Mesodermal cell (in vitro differentiated cells): Measurements from ENCODE around the gene SEC22A.

Experiments
- H3K27ac ChIP-seq: 2 replicates; pipeline ENCODE4 v1.7.0; 2013; ENCODE audit warnings: mild to moderate bottlenecking, low read depth, low read length, moderate library complexity; ENCODE audit not compliant: severe bottlenecking
- H3K36me3 ChIP-seq: 2 replicates; pipeline ENCODE4 v1.7.1; 2013; ENCODE audit warnings: mild to moderate bottlenecking, low read length, moderate library complexity; ENCODE audit not compliant: control insufficient read depth, insufficient read depth
- H3K4me1 ChIP-seq: one replicate; pipeline ENCODE4 v1.7.1; 2013; ENCODE audit warnings: mild to moderate bottlenecking, low read length; ENCODE audit not compliant: insufficient read depth, control insufficient read depth, poor library complexity, severe bottlenecking
- H3K4me3 ChIP-seq: 2 replicates; pipeline ENCODE4 v1.7.0; 2013; ENCODE audit warnings: low read length, control low read depth, mild to moderate bottlenecking; ENCODE audit not compliant: insufficient read depth, poor library complexity, severe bottlenecking; ENCODE audit errors: extremely low read depth
- H3K9me3 ChIP-seq: 2 replicates; pipeline ENCODE4 v1.7.1; 2013; ENCODE audit warnings: mild to moderate bottlenecking, low read length, moderate library complexity; ENCODE audit not compliant: control insufficient read depth
- WGBS, 2 experiments: methylation state at CpG; one replicate each; pipeline ENCODE4 v1.1.5; 2013; ENCODE audit warnings: missing lambda C conversion rate in 2 of 2; ENCODE audit not compliant: insufficient coverage in 2 of 2; 5-methylcytosine and 5-hydroxymethylcytosine counted together

Gene SEC22A

GRCh38 chr3:123281406-123281805 lies 79.7 kb downstream of the SEC22A start:
- H3K27ac ChIP-seq = no peak overlapping the region
- 70% methylated on average over 3 of the region's 3 CpGs; no CpG with 5 or more reads in 1 of the 2 experiments for WGBS, 2 experiments
- H3K36me3 ChIP-seq = no peaks in the 10 kb centered on the region
- H3K9me3 ChIP-seq = no peaks in the 10 kb centered on the region
- no peak overlapping the region for H3K4me3 ChIP-seq
- no peaks in the 10 kb centered on the region for H3K4me1 ChIP-seq

- Histone ChIP-seq H3K4me3 (no peak overlapping the region), H3K4me1 (no peaks in the 10 kb centered on the region), H3K27ac (no peak overlapping the region), H3K36me3 (no peaks in the 10 kb centered on the region), H3K9me3 (no peaks in the 10 kb centered on the region)
- WGBS, 2 experiments = 71 to 88% methylated on average over 1 to 2 of the region's 2 CpGs
Measured at GRCh38 chr3:123281929-123282328, 80.2 kb downstream of the SEC22A start.

GRCh38 chr3:123282461-123282860 lies 80.7 kb downstream of the SEC22A start:
- 76 to 77% methylated on average over 4 to 6 of the region's 8 CpGs for WGBS, 2 experiments
- Histone ChIP-seq H3K4me3 (no peak overlapping the region), H3K36me3 (no peaks in the 10 kb centered on the region), H3K9me3 (no peaks in the 10 kb centered on the region), H3K27ac (no peak overlapping the region), H3K4me1 (no peaks in the 10 kb centered on the region)

- no peaks in the 10 kb centered on the region for H3K36me3 ChIP-seq
- no peak overlapping the region for H3K27ac ChIP-seq
- no peaks in the 10 kb centered on the region for H3K9me3 ChIP-seq
- no peaks in the 10 kb centered on the region for H3K4me1 ChIP-seq
- 91% methylated on average over 7 to 8 of the region's 9 CpGs for WGBS, 2 experiments
- no peak overlapping the region for H3K4me3 ChIP-seq
Measured at GRCh38 chr3:123283074-123283473, 81.3 kb downstream of the SEC22A start.

- H3K9me3 ChIP-seq = no peaks in the 10 kb centered on the region
- 88 to 94% methylated on average over 7 to 8 of the region's 17 CpGs for WGBS, 2 experiments
Measured at GRCh38 chr3:123283657-123284398, 82.1 kb downstream of the SEC22A start.

GRCh38 chr3:123284399-123285010 lies 82.8 kb downstream of the SEC22A start:
- Histone ChIP-seq H3K9me3 (no peaks in the 10 kb centered on the region), H3K27ac (no peak overlapping the region), H3K36me3 (no peaks in the 10 kb centered on the region), H3K4me3 (no peak overlapping the region), H3K4me1 (no peaks in the 10 kb centered on the region)
- WGBS, 2 experiments = 92 to 94% methylated on average over 14 to 18 of the region's 18 CpGs

More at GRCh38 chr3:123283657-123284398, 82.1 kb downstream of the SEC22A start:
- Histone ChIP-seq H3K27ac (no peak overlapping the region), H3K4me3 (no peak overlapping the region), H3K4me1 (no peaks in the 10 kb centered on the region), H3K36me3 (no peaks in the 10 kb centered on the region)

- 74 to 81% methylated on average over 7 of the region's 9 CpGs for WGBS, 2 experiments
- Histone ChIP-seq H3K4me3 (no peak overlapping the region), H3K9me3 (no peaks in the 10 kb centered on the region), H3K36me3 (no peaks in the 10 kb centered on the region), H3K27ac (no peak overlapping the region), H3K4me1 (no peaks in the 10 kb centered on the region)
Measured at GRCh38 chr3:123285066-123285465, 83.3 kb downstream of the SEC22A start.

GRCh38 chr3:123285479-123285878 lies 83.7 kb downstream of the SEC22A start:
- 100% methylated on average over 1 to 2 of the region's 4 CpGs for WGBS, 2 experiments
- Histone ChIP-seq H3K36me3 (no peaks in the 10 kb centered on the region), H3K4me1 (no peaks in the 10 kb centered on the region)

GRCh38 chr3:123285931-123286307 lies 84.2 kb downstream of the SEC22A start:
- WGBS, 2 experiments = 75 to 86% methylated on average over 2 to 4 of the region's 4 CpGs
- no peaks in the 10 kb centered on the region for H3K36me3 ChIP-seq
- H3K27ac ChIP-seq = no peak overlapping the region
- no peaks in the 10 kb centered on the region for H3K4me1 ChIP-seq
- H3K4me3 ChIP-seq = no peak overlapping the region
- no peaks in the 10 kb centered on the region for H3K9me3 ChIP-seq

More at GRCh38 chr3:123285479-123285878, 83.7 kb downstream of the SEC22A start:
- Histone ChIP-seq H3K9me3 (no peaks in the 10 kb centered on the region), H3K27ac (no peak overlapping the region), H3K4me3 (no peak overlapping the region)

GRCh38 chr3:123286308-123287023 lies 84.7 kb downstream of the SEC22A start:
- Histone ChIP-seq H3K4me1 (no peaks in the 10 kb centered on the region), H3K36me3 (no peaks in the 10 kb centered on the region), H3K27ac (no peak overlapping the region), H3K4me3 (no peak overlapping the region), H3K9me3 (no peaks in the 10 kb centered on the region)
- WGBS, 2 experiments = 78 to 80% methylated on average over 15 to 16 of the region's 16 CpGs
